Ovary (tissue), 3 donors: Measurements from ENCODE around the gene WDR7.

Source experiments
- POLR2A ChIP-seq: fragments of 450-650 bp; IDR thresholded peaks from one replicate; pipeline ENCODE4 v1.6.1; 2017; ENCODE audit warnings: antibody characterized with exemption, mild to moderate bottlenecking, moderate library complexity
- TF ChIP-seq, protein P1 (sequence below), 3 donors: fragments of 450-650 bp in 2 of 3; fragments of 200-600 bp in 1 of 3; IDR thresholded peaks; one replicate each; pipeline versions ENCODE4 v1.5.1 to v1.8.0; 2016 to 2022; ENCODE audit warnings: antibody characterized with exemption in 3 of 3, mild to moderate bottlenecking in 1 of 3
- donor health status: DM: no; HTN: no; CAD: no.

DNA sequence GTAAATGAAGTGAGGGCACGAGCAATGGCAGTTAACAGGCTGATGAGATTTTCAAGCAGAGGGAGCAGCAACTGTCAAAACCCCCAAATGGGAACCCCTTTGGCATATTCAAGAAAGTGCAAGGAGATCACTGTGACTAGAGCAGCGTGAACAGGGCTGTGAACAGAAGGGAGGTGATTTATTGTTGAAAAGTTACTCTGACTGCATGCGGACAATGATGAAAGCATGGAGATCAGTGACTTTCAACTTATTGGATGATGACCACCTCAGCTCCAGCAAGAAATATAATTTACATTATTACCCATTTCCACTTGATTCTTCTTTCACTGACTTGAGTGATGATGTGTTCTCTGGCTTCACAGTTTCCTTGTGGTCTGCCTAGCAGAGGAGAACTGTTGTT is 308.0 kb downstream of the WDR7 start:
- TF ChIP-seq, protein P1, sequence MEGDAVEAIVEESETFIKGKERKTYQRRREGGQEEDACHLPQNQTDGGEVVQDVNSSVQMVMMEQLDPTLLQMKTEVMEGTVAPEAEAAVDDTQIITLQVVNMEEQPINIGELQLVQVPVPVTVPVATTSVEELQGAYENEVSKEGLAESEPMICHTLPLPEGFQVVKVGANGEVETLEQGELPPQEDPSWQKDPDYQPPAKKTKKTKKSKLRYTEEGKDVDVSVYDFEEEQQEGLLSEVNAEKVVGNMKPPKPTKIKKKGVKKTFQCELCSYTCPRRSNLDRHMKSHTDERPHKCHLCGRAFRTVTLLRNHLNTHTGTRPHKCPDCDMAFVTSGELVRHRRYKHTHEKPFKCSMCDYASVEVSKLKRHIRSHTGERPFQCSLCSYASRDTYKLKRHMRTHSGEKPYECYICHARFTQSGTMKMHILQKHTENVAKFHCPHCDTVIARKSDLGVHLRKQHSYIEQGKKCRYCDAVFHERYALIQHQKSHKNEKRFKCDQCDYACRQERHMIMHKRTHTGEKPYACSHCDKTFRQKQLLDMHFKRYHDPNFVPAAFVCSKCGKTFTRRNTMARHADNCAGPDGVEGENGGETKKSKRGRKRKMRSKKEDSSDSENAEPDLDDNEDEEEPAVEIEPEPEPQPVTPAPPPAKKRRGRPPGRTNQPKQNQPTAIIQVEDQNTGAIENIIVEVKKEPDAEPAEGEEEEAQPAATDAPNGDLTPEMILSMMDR (IDR thresholded peaks at IDR 0.05): no peak
- TF ChIP-seq POLR2A: no peak
